Mammary epithelial cell (primary cell): ENCODE data around the gene NDST3.

Experiments used
- CTCF ChIP-seq, 2 donors: IDR thresholded peaks in 1 of 2; conservative IDR thresholded peaks in 1 of 2; 2 replicates each; pipeline ENCODE4 v1.5.1; 2011 to 2012; ENCODE audit warnings: inconsistent platforms in 2 of 2, low read length in 2 of 2, mild to moderate bottlenecking in 2 of 2, control low read depth in 1 of 2, low read depth in 1 of 2; ENCODE audit not compliant: insufficient read depth in 1 of 2; ENCODE audit errors: extremely low read depth in 1 of 2
- EZH2 ChIP-seq: IDR thresholded peaks from 2 replicates; pipeline ENCODE4 v1.6.1; 2012; ENCODE audit warnings: low read length, inconsistent platforms, borderline replicate concordance

DNA sequence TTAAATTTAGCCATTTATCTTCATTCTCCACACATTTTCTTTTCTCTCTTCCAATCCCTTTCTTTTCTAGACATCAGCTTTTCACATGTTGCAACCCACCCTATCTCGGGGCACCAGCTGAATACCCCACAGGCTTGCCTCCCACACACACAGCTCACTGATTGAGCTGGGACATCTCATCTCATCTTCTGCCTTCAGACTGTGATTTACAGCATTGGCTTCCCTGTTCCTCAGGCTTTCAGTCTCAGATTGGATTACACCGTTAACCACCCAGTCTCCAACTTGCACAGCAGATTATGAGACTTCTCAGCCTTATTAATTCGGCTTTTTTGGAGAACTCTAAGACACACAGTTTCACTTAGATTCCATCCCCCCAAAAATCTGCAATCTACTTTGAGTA is 224.8 kb downstream of the NDST3 start:
- TF ChIP-seq CTCF (conservative IDR thresholded peaks at IDR 0.05 in 1 of 2, IDR thresholded peaks at IDR 0.05 in 1 of 2; ENCODE audit: extremely low read depth in 1 of 2, insufficient read depth in 1 of 2, low read depth in 1 of 2, low read length in 2 of 2) = no peak
- TF ChIP-seq EZH2 = no peak
